Activated CD4-positive, alpha-beta T cell treated with anti-CD3 and anti-CD28 coated beads, Interleukin-2, amount 10 ng/mL, durations not matched to agents 7 days and 5 days (primary cell): Measurements from ENCODE around the gene IBSP. TPM values are rescaled to one million over a fixed set of nuclear protein-coding genes. Genes with fewer than 3 reads are reported as not detected.

Experiments
- CTCF ChIA-PET: fragments of 350-600 bp; sonication (Branson Sonifier 250); formaldehyde crosslinking; loops from one replicate; lab custom pipeline; 2021; ENCODE audit warnings: antibody characterized with exemption; lab: Charles Lee
- POLR2A ChIA-PET: fragments of 350-600 bp; sonication (Branson Sonifier 250); formaldehyde crosslinking; loops from one replicate; lab custom pipeline; 2021; ENCODE audit warnings: antibody characterized with exemption; lab: Charles Lee
- DNase-seq: peaks from one replicate; pipeline ENCODE4 v3.0.0-alpha.2; 2020
- H3K27ac Mint-ChIP-seq: one replicate; pipeline ENCODE4 v1.8.0; 2021; ENCODE audit warnings: mild to moderate bottlenecking, moderate library complexity, mixed read lengths
- H3K27me3 Mint-ChIP-seq: one replicate; pipeline ENCODE4 v1.8.0; 2021; ENCODE audit warnings: mixed read lengths
- H3K36me3 Mint-ChIP-seq: one replicate; pipeline ENCODE4 v1.8.0; 2021; ENCODE audit warnings: low read depth, mixed read lengths
- H3K4me1 Mint-ChIP-seq: one replicate; pipeline ENCODE4 v1.8.0; 2021; ENCODE audit warnings: mixed read lengths
- H3K4me3 Mint-ChIP-seq: one replicate; pipeline ENCODE4 v1.8.0; 2021; ENCODE audit warnings: mild to moderate bottlenecking, moderate library complexity, mixed read lengths
- H3K9me3 Mint-ChIP-seq: one replicate; pipeline ENCODE4 v1.8.0; 2021; ENCODE audit warnings: mixed read lengths
- total RNA-seq, 2 experiments: library from RNA; stranded (reverse); gene quantifications; one replicate each; pipeline ENCODE4 v1.2.3, GENCODE V29; 2021

IBSP gene, protein sequence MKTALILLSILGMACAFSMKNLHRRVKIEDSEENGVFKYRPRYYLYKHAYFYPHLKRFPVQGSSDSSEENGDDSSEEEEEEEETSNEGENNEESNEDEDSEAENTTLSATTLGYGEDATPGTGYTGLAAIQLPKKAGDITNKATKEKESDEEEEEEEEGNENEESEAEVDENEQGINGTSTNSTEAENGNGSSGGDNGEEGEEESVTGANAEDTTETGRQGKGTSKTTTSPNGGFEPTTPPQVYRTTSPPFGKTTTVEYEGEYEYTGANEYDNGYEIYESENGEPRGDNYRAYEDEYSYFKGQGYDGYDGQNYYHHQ
- total RNA-seq = not detected

- Mint-ChIP-seq H3K4me1 (no peaks in the 10 kb centered on the region), H3K4me3 (no peak within 1 kb of the TSS), H3K36me3 (no peaks in the 10 kb centered on the region), H3K9me3 (no peaks in the 10 kb centered on the region), H3K27ac (no peak within 1 kb of the TSS), H3K27me3 (no peaks in the 10 kb centered on the region)
- DNase-seq = no peak
- ChIA-PET CTCF (no interaction called here), POLR2A (no interaction called here)
Measured at GRCh38 chr4:87799301-87800113, at the start of gene IBSP. IBSP (plus strand) TSS chr4:87799554; CDS start chr4:87802362, 2,808 bp downstream.

GRCh38 chr4:87749883-87750282, 49.5 kb upstream of the IBSP start:
- no peak overlapping the region for H3K27ac Mint-ChIP-seq

GRCh38 chr4:87758270-87758669, 41.1 kb upstream of the IBSP start:
- H3K27me3 Mint-ChIP-seq = peaks cover 2% of the 10 kb centered on the region
- no peaks in the 10 kb centered on the region for H3K9me3 Mint-ChIP-seq
- no peaks in the 10 kb centered on the region for H3K4me1 Mint-ChIP-seq
- POLR2A ChIA-PET = no interaction called here
- H3K4me3 Mint-ChIP-seq = no peak overlapping the region
- no peak for DNase-seq
- H3K36me3 Mint-ChIP-seq = no peaks in the 10 kb centered on the region
- no peak overlapping the region for H3K27ac Mint-ChIP-seq
- CTCF ChIA-PET = no interaction called here

More at GRCh38 chr4:87749883-87750282, 49.5 kb upstream of the IBSP start:
- Mint-ChIP-seq H3K36me3 (no peaks in the 10 kb centered on the region), H3K9me3 (peaks cover 2% of the 10 kb centered on the region), H3K27me3 (peaks cover 2% of the 10 kb centered on the region), H3K4me3 (no peak overlapping the region), H3K4me1 (no peaks in the 10 kb centered on the region)
- ChIA-PET POLR2A (no interaction called here), CTCF (no interaction called here)
- no peak for DNase-seq

- Mint-ChIP-seq H3K36me3 (no peaks in the 10 kb centered on the region), H3K9me3 (no peaks in the 10 kb centered on the region), H3K4me3 (no peak overlapping the region), H3K27me3 (peaks cover 2% of the 10 kb centered on the region), H3K27ac (no peak overlapping the region), H3K4me1 (no peaks in the 10 kb centered on the region)
- ChIA-PET CTCF (no interaction called here), POLR2A (no interaction called here)
- no peak for DNase-seq
Measured at GRCh38 chr4:87762311-87762710, 37.0 kb upstream of the IBSP start.

DNA sequence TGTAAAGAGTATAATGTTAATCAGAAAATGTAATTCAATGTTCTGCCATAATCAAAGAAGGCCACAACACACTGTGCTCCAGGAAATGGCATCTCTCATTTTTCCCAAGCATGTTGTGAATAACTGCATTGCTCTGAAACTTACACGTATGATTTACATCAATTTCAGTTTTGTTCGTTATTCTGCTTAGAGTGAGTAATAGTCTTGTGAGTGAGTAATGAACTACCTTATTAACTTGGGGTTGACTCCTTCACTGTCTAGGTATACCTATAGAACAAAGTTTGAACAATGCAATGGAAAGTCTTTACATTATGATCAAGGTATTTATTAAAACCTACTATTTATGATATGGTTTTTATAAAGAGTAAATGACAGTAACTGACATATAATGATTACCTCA, 17.8 kb upstream of the IBSP start:
- POLR2A ChIA-PET = no interaction called here
- Mint-ChIP-seq H3K4me3 (no peak overlapping the region), H3K4me1 (no peaks in the 10 kb centered on the region), H3K27me3 (peaks cover 6% of the 10 kb centered on the region), H3K27ac (no peak overlapping the region), H3K9me3 (no peaks in the 10 kb centered on the region), H3K36me3 (no peaks in the 10 kb centered on the region)
- DNase-seq = no peak
- CTCF ChIA-PET = no interaction called here

DNA sequence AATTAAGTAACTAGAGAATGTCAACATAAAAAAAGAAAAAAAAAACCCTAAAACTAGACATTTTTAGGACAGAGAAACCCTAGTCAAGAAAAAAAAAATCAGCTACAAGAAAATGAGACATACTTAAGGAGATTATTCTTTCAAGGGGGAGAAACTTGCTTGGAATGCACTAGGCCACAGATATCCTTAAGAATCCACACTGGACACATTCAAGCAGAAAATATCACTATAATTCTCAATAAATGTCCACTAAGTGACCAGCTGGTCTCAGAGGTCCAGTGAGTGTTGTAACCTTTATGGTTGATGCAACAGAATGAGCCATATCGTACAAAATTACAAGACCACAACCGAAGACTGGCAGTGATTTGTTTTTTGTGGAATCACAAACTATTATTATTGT, 15.6 kb upstream of the IBSP start:
- H3K9me3 Mint-ChIP-seq = no peaks in the 10 kb centered on the region
- H3K27ac Mint-ChIP-seq = no peak overlapping the region
- ChIA-PET CTCF (no interaction called here), POLR2A (no interaction called here)
- H3K36me3 Mint-ChIP-seq = no peaks in the 10 kb centered on the region
- H3K4me1 Mint-ChIP-seq = no peaks in the 10 kb centered on the region
- no peak overlapping the region for H3K4me3 Mint-ChIP-seq
- DNase-seq = no peak
- peaks cover 4% of the 10 kb centered on the region for H3K27me3 Mint-ChIP-seq

GRCh38 chr4:87785731-87786509, 13.4 kb upstream of the IBSP start:
- H3K4me1 Mint-ChIP-seq = no peaks in the 10 kb centered on the region
- H3K27ac Mint-ChIP-seq = no peak overlapping the region
- ChIA-PET CTCF (no interaction called here), POLR2A (no interaction called here)
- H3K27me3 Mint-ChIP-seq = peaks cover 4% of the 10 kb centered on the region
- H3K4me3 Mint-ChIP-seq = no peak overlapping the region
- H3K36me3 Mint-ChIP-seq = no peaks in the 10 kb centered on the region
- no peak for DNase-seq
- no peaks in the 10 kb centered on the region for H3K9me3 Mint-ChIP-seq

DNA sequence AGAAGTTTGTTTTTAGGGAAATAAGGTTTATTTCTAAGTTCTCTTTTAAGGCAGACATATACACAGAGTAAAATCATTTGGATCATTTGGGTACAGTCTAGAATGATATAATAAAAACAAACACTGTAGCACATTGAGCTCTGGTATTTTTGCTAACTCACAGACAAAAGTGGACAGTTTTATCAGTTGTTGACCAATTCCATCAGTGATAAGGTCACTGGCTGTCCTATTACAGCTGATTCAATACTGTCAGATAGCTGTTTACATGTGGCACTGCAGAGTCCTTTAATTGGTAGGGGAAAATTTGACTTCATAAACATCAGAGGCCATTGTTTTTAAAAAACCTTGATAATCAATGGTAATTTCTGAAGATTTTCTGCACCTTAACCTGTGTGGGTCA, 3.5 kb downstream of the IBSP start:
- Mint-ChIP-seq H3K27me3 (no peaks in the 10 kb centered on the region), H3K36me3 (no peaks in the 10 kb centered on the region), H3K9me3 (no peaks in the 10 kb centered on the region), H3K4me3 (no peak overlapping the region), H3K27ac (no peak overlapping the region), H3K4me1 (no peaks in the 10 kb centered on the region)
- POLR2A ChIA-PET = no interaction called here
- DNase-seq = no peak
- CTCF ChIA-PET = no interaction called here

DNA sequence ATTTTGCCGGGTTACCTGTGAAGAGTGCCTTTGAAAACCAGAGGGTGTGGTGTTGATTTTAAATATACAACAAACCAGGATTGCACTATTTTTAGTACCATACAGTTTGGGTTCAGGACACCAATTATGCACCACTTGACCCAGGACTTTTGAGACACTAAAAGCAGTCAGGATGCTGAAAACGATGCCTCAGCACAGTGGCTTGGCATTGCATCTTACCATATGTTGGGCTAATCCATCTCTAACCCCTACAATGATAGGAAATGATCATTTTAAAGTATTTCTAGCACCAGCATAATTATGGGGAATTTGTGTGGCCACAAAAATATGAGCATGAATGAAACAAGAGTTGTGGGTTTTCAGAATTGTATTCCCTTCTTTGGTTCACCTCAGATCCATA, 4.1 kb downstream of the IBSP start:
- Mint-ChIP-seq H3K4me1 (no peaks in the 10 kb centered on the region), H3K36me3 (no peaks in the 10 kb centered on the region), H3K27me3 (no peaks in the 10 kb centered on the region), H3K4me3 (no peak overlapping the region), H3K27ac (no peak overlapping the region), H3K9me3 (no peaks in the 10 kb centered on the region)
- no peak for DNase-seq
- ChIA-PET CTCF (no interaction called here), POLR2A (no interaction called here)

- Mint-ChIP-seq H3K27me3 (no peaks in the 10 kb centered on the region), H3K36me3 (no peaks in the 10 kb centered on the region), H3K27ac (no peak overlapping the region), H3K9me3 (no peaks in the 10 kb centered on the region), H3K4me1 (no peaks in the 10 kb centered on the region), H3K4me3 (no peak overlapping the region)
- ChIA-PET POLR2A (no interaction called here), CTCF (no interaction called here)
- no peak for DNase-seq
Measured at GRCh38 chr4:87804871-87805270, 5.5 kb downstream of the IBSP start.

GRCh38 chr4:87805971-87806370, 6.6 kb downstream of the IBSP start:
- CTCF ChIA-PET = no interaction called here
- H3K4me3 Mint-ChIP-seq = no peak overlapping the region

GRCh38 chr4:87806520-87806919, 7.2 kb downstream of the IBSP start:
- H3K4me1 Mint-ChIP-seq = no peaks in the 10 kb centered on the region
- H3K9me3 Mint-ChIP-seq = no peaks in the 10 kb centered on the region
- no peak overlapping the region for H3K27ac Mint-ChIP-seq
- ChIA-PET POLR2A (no interaction called here), CTCF (no interaction called here)
- no peaks in the 10 kb centered on the region for H3K36me3 Mint-ChIP-seq
- H3K27me3 Mint-ChIP-seq = no peaks in the 10 kb centered on the region
- DNase-seq = no peak
- H3K4me3 Mint-ChIP-seq = no peak overlapping the region

More at GRCh38 chr4:87805971-87806370, 6.6 kb downstream of the IBSP start:
- Mint-ChIP-seq H3K27me3 (no peaks in the 10 kb centered on the region), H3K4me1 (no peaks in the 10 kb centered on the region), H3K36me3 (no peaks in the 10 kb centered on the region), H3K27ac (no peak overlapping the region), H3K9me3 (no peaks in the 10 kb centered on the region)
- POLR2A ChIA-PET = no interaction called here
- DNase-seq = no peak

- no peak overlapping the region for H3K27ac Mint-ChIP-seq
- ChIA-PET POLR2A (no interaction called here), CTCF (no interaction called here)
Measured at GRCh38 chr4:87807402-87807801, 8.0 kb downstream of the IBSP start.

More at GRCh38 chr4:87807402-87807801, 8.0 kb downstream of the IBSP start:
- H3K4me1 Mint-ChIP-seq = no peaks in the 10 kb centered on the region
- no peaks in the 10 kb centered on the region for H3K36me3 Mint-ChIP-seq
- H3K27me3 Mint-ChIP-seq = no peaks in the 10 kb centered on the region
- no peak for DNase-seq
- no peak overlapping the region for H3K4me3 Mint-ChIP-seq
- no peaks in the 10 kb centered on the region for H3K9me3 Mint-ChIP-seq
